SK-N-MC (cell line): ENCODE measurements around the gene MYZAP.

ENCODE experiments used
- EZH2 ChIP-seq: fragments of 200-600 bp; sonication (generic); IDR thresholded peaks from one replicate; pipeline ENCODE4 v1.6.1; 2017; ENCODE audit warnings: antibody characterized with exemption
- FOXP2 ChIP-seq: optimal IDR thresholded peaks from 2 replicates; pipeline ENCODE3; 2011; ENCODE audit warnings: mild to moderate bottlenecking, moderate library complexity; ENCODE audit not compliant: insufficient read depth; ENCODE audit errors: extremely low read length, control extremely low read depth
- POLR2AphosphoS5 ChIP-seq: IDR thresholded peaks from 2 replicates; pipeline ENCODE4 v1.6.1; 2012; ENCODE audit warnings: mild to moderate bottlenecking, low read depth, low read length, borderline replicate concordance

- TF ChIP-seq POLR2AphosphoS5, result no peak
- TF ChIP-seq EZH2, result no peak
- no peak for TF ChIP-seq FOXP2
Observed at GRCh38 chr15:57606048-57606447, 14.3 kb downstream of the MYZAP start.
